OCI-LY3 (cell line): ENCODE data around the gene CNGA2.

ENCODE experiments used
- H2AFZ ChIP-seq: fragments of 200-600, 300-600 bp; shearing (Covaris generic); 2 replicates; pipeline ENCODE4 v1.6.0; 2014; ENCODE audit warnings: antibody characterized with exemption, low read depth, low read length
- H3K27ac ChIP-seq: fragments of 200-600, 300-600 bp; sonication (generic); 2 replicates; pipeline ENCODE4 v1.5.1; 2014; ENCODE audit warnings: mild to moderate bottlenecking, low read length, moderate library complexity, mixed read lengths
- H3K27me3 ChIP-seq: fragments of 200-600, 300-600 bp; sonication (generic); 2 replicates; pipeline ENCODE4 v1.6.1; 2014; ENCODE audit warnings: low read depth, low read length, mixed read lengths
- H3K36me3 ChIP-seq: fragments of 200-600, 300-600 bp; sonication (generic); replicated peaks from 2 replicates; pipeline ENCODE3; 2014; ENCODE audit warnings: low read depth, low read length, mixed read lengths
- H3K4me1 ChIP-seq: fragments of 300-600, 200-600 bp; sonication (generic); 2 replicates; pipeline ENCODE4 v1.6.1; 2014; ENCODE audit warnings: low read length, mixed read lengths
- H3K4me2 ChIP-seq: fragments of 200-600, 300-600 bp; sonication (generic); 2 replicates; pipeline ENCODE4 v1.6.1; 2014; ENCODE audit warnings: low read length, mixed read lengths
- H3K4me3 ChIP-seq: fragments of 300-600, 200-600 bp; sonication (generic); 2 replicates; pipeline ENCODE4 v1.5.1; 2014; ENCODE audit warnings: antibody characterized with exemption, mild to moderate bottlenecking, low read length, moderate library complexity
- H3K79me2 ChIP-seq: fragments of 300-600, 200-600 bp; shearing (Covaris generic); 2 replicates; pipeline ENCODE4 v1.6.1; 2014; ENCODE audit warnings: mild to moderate bottlenecking, low read length, mixed read lengths
- H3K9ac ChIP-seq: fragments of 300-600, 200-600 bp; shearing (Covaris generic); 2 replicates; pipeline ENCODE4 v1.6.0; 2014; ENCODE audit warnings: mild to moderate bottlenecking, low read length, moderate library complexity
- H3K9me3 ChIP-seq: fragments of 200-600, 300-600 bp; shearing (Covaris generic); 2 replicates; pipeline ENCODE4 v1.6.1; 2014; ENCODE audit warnings: low read length, mixed read lengths; ENCODE audit not compliant: insufficient read depth
- H4K20me1 ChIP-seq: fragments of 200-600, 300-600 bp; sonication (generic); 2 replicates; pipeline ENCODE4 v1.6.1; 2016; ENCODE audit warnings: low read length, mixed read lengths; ENCODE audit not compliant: insufficient read depth
- CTCF ChIP-seq: fragments of 200-600, 300-600 bp; sonication (generic); IDR thresholded peaks from 2 replicates; pipeline ENCODE4 v1.5.1; 2014; ENCODE audit warnings: antibody characterized with exemption, low read length, low read depth
- EZH2phosphoT487 ChIP-seq: fragments of 200-600 bp; shearing (Covaris generic); IDR thresholded peaks from 2 replicates; pipeline ENCODE4 v1.6.1; 2018; ENCODE audit warnings: antibody characterized with exemption, mixed run types, low read depth

Gene CNGA2

DNA sequence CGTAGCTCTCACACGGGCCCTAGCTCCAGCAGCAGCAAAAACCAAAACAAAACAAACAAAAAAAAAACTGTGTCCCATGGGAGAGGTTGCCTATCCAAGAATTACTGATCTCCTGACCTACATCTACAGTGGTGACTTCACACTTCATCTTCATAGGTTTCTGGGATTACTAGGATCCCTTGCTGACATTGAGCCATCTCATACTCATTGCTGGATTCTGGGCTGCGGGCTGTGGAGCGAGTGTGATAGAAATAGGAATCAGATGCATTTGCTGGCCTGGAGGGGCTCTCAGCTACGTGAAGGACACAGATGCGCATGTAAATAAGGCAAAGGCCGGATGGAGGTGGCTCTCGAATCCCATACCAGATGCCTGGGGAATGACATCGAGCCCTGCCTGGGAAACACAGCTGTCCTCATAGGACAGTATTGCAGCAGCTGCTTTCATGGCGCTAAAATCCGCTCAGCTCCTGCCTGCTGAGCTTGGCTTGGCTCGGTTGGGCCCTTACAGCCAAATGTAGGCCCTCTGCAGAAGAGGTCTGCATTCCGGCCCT lies 41.7 kb downstream of the CNGA2 start:
- Histone ChIP-seq H3K4me3 (no peak overlapping the region), H3K79me2 (no peaks in the 10 kb centered on the region), H3K9me3 (no peaks in the 10 kb centered on the region), H4K20me1 (no peaks in the 10 kb centered on the region), H3K9ac (no peak overlapping the region), H3K4me1 (no peaks in the 10 kb centered on the region), H3K27me3 (no peaks in the 10 kb centered on the region), H3K4me2 (no peak overlapping the region), H3K27ac (no peak overlapping the region), H3K36me3 (no peaks in the 10 kb centered on the region), H2AFZ (no peak overlapping the region)
- no peak for TF ChIP-seq EZH2phosphoT487
- no peak for TF ChIP-seq CTCF

- no peaks in the 10 kb centered on the region for H3K4me1 ChIP-seq
- no peak overlapping the region for H3K4me2 ChIP-seq
- H3K79me2 ChIP-seq = no peaks in the 10 kb centered on the region
- no peaks in the 10 kb centered on the region for H3K9me3 ChIP-seq
- H3K27ac ChIP-seq = no peak overlapping the region
- no peak overlapping the region for H3K4me3 ChIP-seq
- no peaks in the 10 kb centered on the region for H3K27me3 ChIP-seq
- H4K20me1 ChIP-seq = no peaks in the 10 kb centered on the region
- no peak overlapping the region for H2AFZ ChIP-seq
- H3K9ac ChIP-seq = no peak overlapping the region
- TF ChIP-seq EZH2phosphoT487 = no peak
- no peak for TF ChIP-seq CTCF
- H3K36me3 ChIP-seq = no peaks in the 10 kb centered on the region
Observed at GRCh38 chrX:151776936-151777335, 42.4 kb downstream of the CNGA2 start.

- no peak overlapping the region for H3K4me2 ChIP-seq
- TF ChIP-seq CTCF (no peak), EZH2phosphoT487 (no peak)
- H4K20me1 ChIP-seq = no peaks in the 10 kb centered on the region
- no peak overlapping the region for H3K9ac ChIP-seq
- H3K27ac ChIP-seq = no peak overlapping the region
- H3K9me3 ChIP-seq = no peaks in the 10 kb centered on the region
- no peak overlapping the region for H3K4me3 ChIP-seq
- H3K27me3 ChIP-seq = no peaks in the 10 kb centered on the region
- no peaks in the 10 kb centered on the region for H3K4me1 ChIP-seq
- H3K79me2 ChIP-seq = no peaks in the 10 kb centered on the region
- H2AFZ ChIP-seq = no peak overlapping the region
- no peaks in the 10 kb centered on the region for H3K36me3 ChIP-seq
Observed at GRCh38 chrX:151779258-151779657, 44.7 kb downstream of the CNGA2 start.

DNA sequence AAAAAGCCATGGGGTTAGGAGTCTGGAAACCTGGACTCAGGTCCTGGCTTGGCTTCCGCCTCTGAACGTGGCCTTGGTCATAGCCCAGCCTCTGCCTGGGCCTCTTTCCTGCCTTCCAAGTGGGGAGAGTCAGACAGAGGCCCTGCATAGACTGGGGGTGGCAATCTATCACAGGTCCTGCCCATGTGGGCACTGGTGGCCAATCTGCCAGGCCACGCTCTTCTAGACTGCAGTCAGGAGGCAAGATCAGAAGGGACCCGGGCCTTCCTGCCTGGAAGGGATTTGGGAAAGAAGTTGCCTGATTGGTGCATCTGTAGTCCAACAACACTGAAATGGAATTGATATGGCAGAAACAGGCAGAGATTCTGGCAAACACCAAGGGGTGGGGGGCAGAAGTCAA lies 46.1 kb downstream of the CNGA2 start:
- Histone ChIP-seq H3K9ac (no peak overlapping the region), H2AFZ (no peak overlapping the region), H3K4me2 (no peak overlapping the region), H3K27me3 (no peaks in the 10 kb centered on the region), H3K4me1 (no peaks in the 10 kb centered on the region), H3K79me2 (no peaks in the 10 kb centered on the region), H4K20me1 (no peaks in the 10 kb centered on the region), H3K4me3 (no peak overlapping the region), H3K9me3 (no peaks in the 10 kb centered on the region), H3K27ac (no peak overlapping the region), H3K36me3 (no peaks in the 10 kb centered on the region)
- no peak for TF ChIP-seq EZH2phosphoT487
- no peak for TF ChIP-seq CTCF
